MM.1S (cell line): ENCODE results near the gene EXOC3.
A peak's percentile ranks its signal among the peaks of the same experiment; 100 is the strongest.

Experiments
- DNase-seq: peaks from one replicate; pipeline ENCODE4 v3.0.0-alpha.2; 2015
- H2AFZ ChIP-seq: fragments of 300-600 bp; sonication (generic); 2 replicates; pipeline ENCODE4 v1.6.0; 2016; ENCODE audit warnings: antibody characterized with exemption, low read length
- H3F3A ChIP-seq: fragments of 300-600 bp; sonication (generic); 2 replicates; pipeline ENCODE4 v1.6.1; 2016; ENCODE audit warnings: mild to moderate bottlenecking, antibody characterized with exemption, low read length, moderate library complexity, mixed read lengths; ENCODE audit not compliant: insufficient read depth
- H3K27ac ChIP-seq: fragments of 300-600 bp; sonication (generic); 2 replicates; pipeline ENCODE4 v1.5.1; 2016; ENCODE audit warnings: mild to moderate bottlenecking, low read length
- H3K27me3 ChIP-seq: fragments of 300-600 bp; sonication (generic); replicated peaks from 2 replicates; pipeline ENCODE4 v1.6.0; 2016; ENCODE audit warnings: low read length; ENCODE audit not compliant: insufficient read depth
- H3K36me3 ChIP-seq: fragments of 300-600 bp; sonication (generic); replicated peaks from 2 replicates; pipeline ENCODE4 v1.6.1; 2016; ENCODE audit warnings: mild to moderate bottlenecking, low read length, mixed read lengths; ENCODE audit not compliant: insufficient read depth
- H3K4me1 ChIP-seq: fragments of 300-600 bp; sonication (generic); 2 replicates; pipeline ENCODE4 v1.6.1; 2016; ENCODE audit warnings: low read length, mixed read lengths
- H3K4me2 ChIP-seq: fragments of 300-600 bp; sonication (generic); 2 replicates; pipeline ENCODE4 v1.6.0; 2016; ENCODE audit warnings: low read depth, low read length
- H3K4me3 ChIP-seq: fragments of 300-600 bp; sonication (generic); 2 replicates; pipeline ENCODE4 v1.5.1; 2016; ENCODE audit warnings: low read length, mixed read lengths
- H3K79me2 ChIP-seq: fragments of 300-600 bp; sonication (generic); 2 replicates; pipeline ENCODE4 v1.6.1; 2016; ENCODE audit warnings: mixed run types, low read length, mixed read lengths
- H3K9ac ChIP-seq: fragments of 300-600 bp; sonication (generic); 2 replicates; pipeline ENCODE4 v1.6.1; 2016; ENCODE audit warnings: low read length, mixed read lengths
- H3K9me2 ChIP-seq: fragments of 300-600 bp; sonication (generic); replicated peaks from 2 replicates; pipeline ENCODE4 v1.6.1; 2016; ENCODE audit warnings: mild to moderate bottlenecking, low read length, mixed read lengths; ENCODE audit not compliant: insufficient read depth
- H3K9me3 ChIP-seq: fragments of 300-600 bp; sonication (generic); replicated peaks from 2 replicates; pipeline ENCODE4 v1.6.1; 2016; ENCODE audit warnings: mild to moderate bottlenecking, low read length, mixed read lengths; ENCODE audit not compliant: insufficient read depth
- H4K20me1 ChIP-seq: fragments of 300-600 bp; sonication (generic); 2 replicates; pipeline ENCODE4 v1.6.1; 2016; ENCODE audit warnings: mild to moderate bottlenecking, low read length, moderate library complexity, mixed read lengths; ENCODE audit not compliant: insufficient read depth
- EZH2 ChIP-seq: fragments of 300-600 bp; sonication (generic); optimal IDR thresholded peaks from 2 replicates; pipeline ENCODE3; 2017; ENCODE audit warnings: low read depth, mild to moderate bottlenecking, antibody characterized with exemption, low read length, mixed read lengths
- EZH2phosphoT487 ChIP-seq: fragments of 300-600 bp; sonication (generic); IDR thresholded peaks from 2 replicates; pipeline ENCODE4 v1.6.1; 2018; ENCODE audit warnings: antibody characterized with exemption, low read length
- TF ChIP-seq, protein P1 (sequence below): fragments of 300-600 bp; sonication (generic); IDR thresholded peaks from 2 replicates; pipeline ENCODE4 v1.5.1; 2016; ENCODE audit warnings: antibody characterized with exemption, low read length, mixed read lengths

EXOC3 gene

DNA sequence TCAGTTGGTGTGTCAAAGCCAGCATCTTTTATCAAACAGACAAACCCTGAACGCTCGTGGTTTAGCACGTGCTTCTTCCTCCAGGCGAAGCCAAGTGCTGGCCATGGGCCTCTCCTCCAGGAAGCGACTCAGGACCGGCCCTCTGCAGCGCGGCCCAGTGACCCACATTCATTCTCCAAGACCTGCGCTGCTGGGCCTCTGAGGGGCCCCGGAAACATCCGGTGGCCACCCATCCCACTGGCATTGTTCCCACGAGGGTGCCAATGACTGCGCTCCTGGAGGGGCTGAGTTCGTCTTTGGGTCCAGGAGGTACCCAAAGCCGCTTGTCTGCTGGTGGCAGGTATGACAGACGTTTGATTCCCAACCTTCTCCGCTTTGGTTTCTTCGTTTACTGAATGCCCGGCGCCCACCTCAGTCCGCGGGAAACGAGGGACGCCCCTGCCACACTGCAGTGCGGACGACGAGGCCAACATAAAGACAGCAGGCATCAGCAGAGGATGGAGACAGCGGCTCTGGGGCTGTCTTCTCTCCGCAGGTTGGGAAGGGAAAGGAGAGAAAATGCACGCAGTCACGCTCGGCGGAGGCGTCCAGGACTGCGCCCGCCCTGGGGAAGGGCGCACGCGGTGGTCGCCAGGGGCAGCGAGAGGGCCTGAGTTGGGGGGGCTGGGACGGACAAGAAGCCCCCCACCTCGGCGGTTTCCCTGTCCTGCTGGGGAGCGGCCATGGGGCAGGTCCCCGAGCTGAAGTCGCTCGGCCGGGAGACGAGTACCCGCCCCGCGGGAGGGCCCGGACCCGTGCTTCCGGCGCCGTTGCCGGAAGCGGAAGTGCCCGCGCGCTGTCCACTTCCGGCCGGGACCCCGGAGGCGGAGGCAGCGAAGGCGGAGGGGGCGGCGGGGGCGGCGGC lies at the start of gene EXOC3:
Gene EXOC3 (plus strand): TSS at position 842 of the 904 bp plus-strand sequence. CDS start 3,030 bp downstream, outside the sequence.
- H4K20me1 ChIP-seq: no peaks in the 10 kb centered on the region
- no peaks in the 10 kb centered on the region for H3K9me2 ChIP-seq
- peak within 1 kb of the TSS; percentile 17; the same call in 1 of the 2 replicates for H3K27ac ChIP-seq
- H3K9ac ChIP-seq: peak within 1 kb of the TSS; percentile 84
- TF ChIP-seq EZH2 (no peak), EZH2phosphoT487 (no peak)
- TF ChIP-seq, protein P1, sequence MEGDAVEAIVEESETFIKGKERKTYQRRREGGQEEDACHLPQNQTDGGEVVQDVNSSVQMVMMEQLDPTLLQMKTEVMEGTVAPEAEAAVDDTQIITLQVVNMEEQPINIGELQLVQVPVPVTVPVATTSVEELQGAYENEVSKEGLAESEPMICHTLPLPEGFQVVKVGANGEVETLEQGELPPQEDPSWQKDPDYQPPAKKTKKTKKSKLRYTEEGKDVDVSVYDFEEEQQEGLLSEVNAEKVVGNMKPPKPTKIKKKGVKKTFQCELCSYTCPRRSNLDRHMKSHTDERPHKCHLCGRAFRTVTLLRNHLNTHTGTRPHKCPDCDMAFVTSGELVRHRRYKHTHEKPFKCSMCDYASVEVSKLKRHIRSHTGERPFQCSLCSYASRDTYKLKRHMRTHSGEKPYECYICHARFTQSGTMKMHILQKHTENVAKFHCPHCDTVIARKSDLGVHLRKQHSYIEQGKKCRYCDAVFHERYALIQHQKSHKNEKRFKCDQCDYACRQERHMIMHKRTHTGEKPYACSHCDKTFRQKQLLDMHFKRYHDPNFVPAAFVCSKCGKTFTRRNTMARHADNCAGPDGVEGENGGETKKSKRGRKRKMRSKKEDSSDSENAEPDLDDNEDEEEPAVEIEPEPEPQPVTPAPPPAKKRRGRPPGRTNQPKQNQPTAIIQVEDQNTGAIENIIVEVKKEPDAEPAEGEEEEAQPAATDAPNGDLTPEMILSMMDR: no peak
- no peaks in the 10 kb centered on the region for H3K9me3 ChIP-seq
- peak within 1 kb of the TSS; percentile 96 for H3K4me2 ChIP-seq
- H3K27me3 ChIP-seq: no peaks in the 10 kb centered on the region
- H3K36me3 ChIP-seq: 0 out of 2 replicates have a peak, but pooled peaks cover 3% of the 10 kb centered on the region
- H3K4me1 ChIP-seq: peaks cover 24% of the 10 kb centered on the region
- DNase-seq: peak; percentile 75
- H3F3A ChIP-seq: 0 out of 2 replicates have a peak, but pooled peaks cover 3% of the 10 kb centered on the region
- peak within 1 kb of the TSS; percentile 100 for H3K4me3 ChIP-seq
- peaks cover 44% of the 10 kb centered on the region for H3K79me2 ChIP-seq
- peak within 1 kb of the TSS; percentile 98 for H2AFZ ChIP-seq

DNA sequence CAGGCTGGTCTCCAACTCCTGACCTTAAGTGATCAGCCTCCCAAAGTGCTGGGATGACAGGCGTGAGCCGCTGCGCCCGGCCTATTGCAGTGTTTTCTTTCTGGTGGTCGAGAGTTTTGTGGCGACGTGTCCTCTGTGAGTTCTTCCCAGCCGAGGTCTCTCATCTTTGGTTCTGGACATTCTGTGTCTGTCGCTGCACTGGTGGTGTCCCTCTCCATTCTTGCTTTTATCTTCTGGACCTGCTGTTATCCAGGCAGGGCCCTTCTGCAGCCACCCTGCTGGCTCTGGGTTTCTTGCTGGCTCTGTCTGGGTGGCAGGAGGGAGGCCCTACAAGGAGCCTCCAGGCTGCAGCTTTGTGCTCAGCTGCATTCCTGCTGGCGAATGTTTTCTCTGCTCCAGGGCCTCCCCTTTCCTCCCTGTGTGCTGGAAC lies 49.1 kb upstream of the EXOC3 start:
- H3K9me2 ChIP-seq: no peaks in the 10 kb centered on the region
- H3K4me1 ChIP-seq: no peaks in the 10 kb centered on the region
- no peaks in the 10 kb centered on the region for H4K20me1 ChIP-seq
- H3K4me2 ChIP-seq: no peak overlapping the region
- no peak overlapping the region for H3K9ac ChIP-seq
- H3K9me3 ChIP-seq: no peaks in the 10 kb centered on the region
- no peaks in the 10 kb centered on the region for H3K79me2 ChIP-seq
- H3K27me3 ChIP-seq: no peaks in the 10 kb centered on the region
- DNase-seq: no peak
- no peak overlapping the region for H3K4me3 ChIP-seq
- no peak overlapping the region for H3K27ac ChIP-seq
- no peaks in the 10 kb centered on the region for H3K36me3 ChIP-seq
- TF ChIP-seq EZH2phosphoT487: no peak
- no peak for TF ChIP-seq EZH2
- no peak overlapping the region for H2AFZ ChIP-seq
- no peaks in the 10 kb centered on the region for H3F3A ChIP-seq

DNA sequence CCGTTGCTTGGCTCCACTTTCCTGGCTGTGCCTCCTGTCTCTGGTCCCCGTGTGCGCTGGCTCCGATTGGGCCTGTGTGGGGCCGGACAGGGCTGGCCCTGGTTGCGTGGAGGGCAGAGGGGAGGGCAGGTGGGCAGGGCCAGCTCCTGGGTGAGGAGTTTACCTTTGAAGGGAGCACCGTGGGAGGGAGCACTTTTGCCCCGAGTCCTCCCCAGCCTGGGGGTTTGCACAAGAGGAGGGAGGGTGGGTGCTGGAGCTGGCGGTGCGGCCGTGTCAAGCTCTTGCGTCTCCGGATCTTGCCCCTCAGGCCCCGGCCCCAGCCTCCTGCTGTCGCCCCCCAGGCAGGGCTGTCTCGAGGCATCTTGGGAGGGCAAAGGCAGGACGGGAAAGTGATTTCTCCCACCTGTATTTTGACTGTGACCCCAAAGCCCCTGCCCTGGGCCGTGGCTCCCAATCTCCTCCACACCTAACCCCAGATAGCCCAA lies 48.3 kb upstream of the EXOC3 start:
- no peak overlapping the region for H3K4me3 ChIP-seq
- H3K9me3 ChIP-seq: no peaks in the 10 kb centered on the region
- peaks cover 6% of the 10 kb centered on the region; the same call in 1 of the 2 replicates for H3K27me3 ChIP-seq
- H3F3A ChIP-seq: no peaks in the 10 kb centered on the region
- H3K4me1 ChIP-seq: no peaks in the 10 kb centered on the region
- H3K27ac ChIP-seq: no peak overlapping the region
- no peak overlapping the region for H3K9ac ChIP-seq
- DNase-seq: no peak
- H3K4me2 ChIP-seq: no peak overlapping the region
- H3K36me3 ChIP-seq: no peaks in the 10 kb centered on the region
- TF ChIP-seq EZH2phosphoT487 (no peak), EZH2 (no peak)
- TF ChIP-seq, protein P1: no peak
- no peaks in the 10 kb centered on the region for H3K79me2 ChIP-seq
- H3K9me2 ChIP-seq: no peaks in the 10 kb centered on the region
- H2AFZ ChIP-seq: no peak overlapping the region
- no peaks in the 10 kb centered on the region for H4K20me1 ChIP-seq
